ENCODE data around the gene IZUMO4.

- TF ChIP-seq EP300 (IDR thresholded peaks at IDR 0.05) (peak in 2 of 4 donors; percentile 47 to 65), POLR2A (IDR thresholded peaks at IDR 0.05) (peak in 1 of 4 donors; percentile 50), CTCF (IDR thresholded peaks at IDR 0.05) (no peak)
Measured at GRCh38 chr19:2084993-2085720, 11.6 kb upstream of the IZUMO4 start.
